GM10248 (cell line): ENCODE measurements around the gene CEBPB.

Experiments used
- CTCF ChIA-PET: fragments of 300-600 bp; sonication (Branson Sonifier 250); formaldehyde crosslinking; extraction: SDS; loops from one replicate; lab custom pipeline; 2021; ENCODE audit warnings: antibody characterized with exemption; lab: Yijun Ruan, JAX
- POLR2A ChIA-PET: fragments of 350-650 bp; sonication (Branson Sonifier 250); formaldehyde crosslinking; extraction: SDS; loops from one replicate; lab custom pipeline; 2020; ENCODE audit warnings: antibody characterized with exemption; lab: Yijun Ruan, JAX
- DNase-seq: peaks from one replicate; pipeline ENCODE4 v3.0.0; 2012; ENCODE audit errors: extremely low spot score
- TF ChIP-seq, protein P1 (sequence below): IDR thresholded peaks from 2 replicates; pipeline ENCODE4 v1.5.1; 2012; ENCODE audit warnings: mild to moderate bottlenecking, low read depth; ENCODE audit errors: extremely low read depth, missing control alignments, control extremely low read depth

Gene CEBPB

DNA sequence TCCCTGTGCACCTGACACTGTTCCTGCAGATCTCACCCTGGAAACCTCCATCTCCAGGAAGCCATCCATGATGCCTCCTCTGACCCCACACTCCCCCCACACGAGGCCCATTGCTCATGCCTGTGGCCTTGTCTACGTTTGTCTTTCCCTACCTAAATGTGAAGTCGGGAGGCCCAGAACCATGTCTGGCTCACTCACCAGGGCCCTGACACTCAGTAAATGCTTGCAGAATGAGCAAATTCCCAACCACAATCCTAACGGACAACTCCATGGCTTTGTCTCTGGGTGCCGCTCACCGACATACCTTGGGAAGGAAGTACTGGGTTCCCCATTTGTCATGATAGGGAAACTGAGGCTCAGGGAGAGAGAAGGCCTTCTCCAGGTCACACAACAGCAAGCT, 44.4 kb upstream of the CEBPB start:
- ChIA-PET CTCF (no interaction called here), POLR2A (no interaction called here)
- no peak for DNase-seq
- TF ChIP-seq, protein P1, sequence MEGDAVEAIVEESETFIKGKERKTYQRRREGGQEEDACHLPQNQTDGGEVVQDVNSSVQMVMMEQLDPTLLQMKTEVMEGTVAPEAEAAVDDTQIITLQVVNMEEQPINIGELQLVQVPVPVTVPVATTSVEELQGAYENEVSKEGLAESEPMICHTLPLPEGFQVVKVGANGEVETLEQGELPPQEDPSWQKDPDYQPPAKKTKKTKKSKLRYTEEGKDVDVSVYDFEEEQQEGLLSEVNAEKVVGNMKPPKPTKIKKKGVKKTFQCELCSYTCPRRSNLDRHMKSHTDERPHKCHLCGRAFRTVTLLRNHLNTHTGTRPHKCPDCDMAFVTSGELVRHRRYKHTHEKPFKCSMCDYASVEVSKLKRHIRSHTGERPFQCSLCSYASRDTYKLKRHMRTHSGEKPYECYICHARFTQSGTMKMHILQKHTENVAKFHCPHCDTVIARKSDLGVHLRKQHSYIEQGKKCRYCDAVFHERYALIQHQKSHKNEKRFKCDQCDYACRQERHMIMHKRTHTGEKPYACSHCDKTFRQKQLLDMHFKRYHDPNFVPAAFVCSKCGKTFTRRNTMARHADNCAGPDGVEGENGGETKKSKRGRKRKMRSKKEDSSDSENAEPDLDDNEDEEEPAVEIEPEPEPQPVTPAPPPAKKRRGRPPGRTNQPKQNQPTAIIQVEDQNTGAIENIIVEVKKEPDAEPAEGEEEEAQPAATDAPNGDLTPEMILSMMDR: no peak

DNA sequence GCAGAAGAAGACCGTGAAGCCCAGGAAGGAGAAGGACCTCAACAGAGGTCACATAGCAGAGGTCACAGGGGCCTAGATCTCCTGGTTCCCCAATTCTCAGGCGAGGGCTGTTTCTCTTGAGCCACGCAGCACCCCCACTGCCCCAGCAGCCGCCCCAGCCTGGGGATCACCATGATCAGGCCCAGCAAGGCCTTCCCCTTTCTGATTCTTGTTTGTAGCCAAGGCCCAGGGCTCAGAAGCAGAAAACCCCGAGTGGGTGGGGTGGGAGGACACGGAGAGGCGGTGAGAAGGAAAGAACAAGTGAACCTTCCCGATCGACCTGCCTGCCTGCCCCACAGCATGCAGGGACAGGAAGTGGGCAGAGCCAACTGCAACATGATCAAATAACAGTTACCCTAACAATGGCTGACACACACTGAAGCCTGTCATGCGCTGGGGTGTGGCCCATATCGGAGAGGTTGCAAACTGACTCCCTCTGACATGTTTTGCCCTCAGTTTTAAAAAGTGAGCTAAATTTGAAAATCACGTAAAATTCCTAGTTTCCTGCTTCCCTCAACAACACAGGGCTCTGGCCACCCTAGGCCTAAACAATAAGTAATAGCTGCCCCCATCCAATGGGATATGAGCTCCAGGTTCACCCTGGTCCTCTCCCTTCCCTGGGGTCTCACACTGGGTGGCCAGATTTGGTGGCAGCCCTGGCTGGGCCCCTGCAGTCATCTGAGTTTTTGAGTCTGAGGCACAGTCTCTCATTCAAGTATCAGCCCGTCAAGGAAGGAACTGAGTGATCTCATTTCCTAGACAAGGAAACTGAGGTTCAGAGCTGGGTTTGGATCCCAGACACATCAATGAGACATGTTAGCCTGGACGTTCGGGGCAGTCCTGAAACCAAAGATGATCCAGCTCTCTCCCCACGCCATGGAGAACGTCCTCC, 43.6 kb upstream of the CEBPB start:
- TF ChIP-seq, protein P1: no peak
- peak; percentile 76 for DNase-seq
- CTCF ChIA-PET: interaction anchor here (0.7 to 1.7 kb wide), 6 partner anchors 11 to 182 kb away, joined by 3 to 4 read pairs (median 3); no protein-coding TSS in a partner anchor
- POLR2A ChIA-PET: no interaction called here

DNA sequence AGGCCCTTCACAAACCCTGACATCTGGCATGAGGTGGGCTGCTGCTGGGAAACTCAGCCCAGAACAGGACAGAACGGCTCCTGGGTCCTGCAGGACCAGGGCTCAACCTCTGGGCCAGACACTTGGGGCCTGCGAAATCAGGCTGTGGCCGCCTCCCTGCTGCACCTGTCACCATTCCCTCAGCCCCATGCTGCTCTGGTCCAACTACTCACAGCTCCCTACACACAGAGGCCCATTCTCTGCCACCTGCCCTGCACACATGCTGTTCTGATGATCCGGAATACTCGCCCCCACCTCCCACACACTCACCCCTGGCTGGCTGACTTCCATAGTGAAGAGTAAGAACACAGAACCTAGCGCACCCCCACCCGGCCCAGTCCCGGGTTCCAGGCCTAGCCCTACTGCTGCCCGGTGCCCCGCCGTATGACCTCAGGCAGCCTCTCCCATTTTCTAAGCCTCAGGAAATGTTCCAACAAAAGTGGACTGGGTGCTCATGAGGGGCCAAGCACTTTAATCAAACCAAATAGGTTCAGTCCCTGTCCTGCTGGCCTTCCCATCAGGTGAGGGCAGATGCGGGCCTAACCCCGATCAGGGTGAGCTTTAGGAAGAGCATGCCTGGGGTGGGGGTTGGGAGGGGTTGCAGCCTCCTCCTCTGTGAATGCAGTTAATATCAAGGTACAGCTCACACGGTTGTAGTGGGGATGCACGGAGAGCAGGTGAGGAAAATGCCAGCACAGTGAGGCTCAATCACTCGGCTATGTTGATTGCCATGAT, 41.0 kb upstream of the CEBPB start:
- POLR2A ChIA-PET: no interaction called here
- CTCF ChIA-PET: interaction anchor here (1.0 to 1.9 kb wide), 5 partner anchors 10 to 314 kb away, joined by 3 to 7 read pairs (median 3); no protein-coding TSS in a partner anchor

DNA sequence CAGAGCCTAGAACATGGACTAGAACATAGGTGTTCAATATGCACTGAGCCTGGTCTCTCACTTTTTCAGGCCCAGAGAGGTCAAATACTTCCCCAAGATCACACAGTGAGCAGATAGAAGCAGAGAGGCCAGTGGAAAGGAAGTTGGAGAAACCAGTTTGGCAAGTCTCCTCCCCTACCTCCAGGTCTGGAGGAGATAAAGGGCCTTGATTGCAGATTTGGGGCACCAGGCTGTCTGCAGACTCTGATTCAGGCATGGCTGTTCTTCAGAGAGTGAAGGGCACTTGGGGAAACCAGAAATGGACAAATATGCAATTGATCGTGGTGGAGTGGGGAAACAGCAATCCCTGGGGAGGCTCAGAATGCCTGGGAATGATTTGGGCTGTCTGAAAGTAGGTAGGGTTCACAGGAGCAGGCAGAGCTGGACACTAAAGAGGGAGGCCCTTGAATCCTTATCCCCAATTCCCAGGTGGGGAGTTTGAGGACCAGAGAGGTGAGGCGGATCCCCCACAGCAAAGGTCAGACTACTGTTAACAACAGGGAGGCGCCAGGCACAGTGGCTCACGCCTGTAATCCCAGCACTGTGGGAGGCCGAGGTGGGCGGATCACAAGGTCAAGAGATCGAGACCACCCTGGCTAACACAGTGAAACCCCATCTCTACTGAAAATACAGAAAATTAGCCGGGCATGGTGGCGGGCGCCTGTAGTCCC, 39.4 kb upstream of the CEBPB start:
- ChIA-PET POLR2A (no interaction called here), CTCF (interaction anchor here (1.0 to 4.2 kb wide), 6 partner anchors 17 to 313 kb away, joined by 3 to 15 read pairs (median 6); no protein-coding TSS in a partner anchor)
- TF ChIP-seq, protein P1: no peak
- DNase-seq: no peak

More for the DNA sequence above, 41.0 kb upstream of the CEBPB start:
- DNase-seq: no peak
- TF ChIP-seq, protein P1: no peak

DNA sequence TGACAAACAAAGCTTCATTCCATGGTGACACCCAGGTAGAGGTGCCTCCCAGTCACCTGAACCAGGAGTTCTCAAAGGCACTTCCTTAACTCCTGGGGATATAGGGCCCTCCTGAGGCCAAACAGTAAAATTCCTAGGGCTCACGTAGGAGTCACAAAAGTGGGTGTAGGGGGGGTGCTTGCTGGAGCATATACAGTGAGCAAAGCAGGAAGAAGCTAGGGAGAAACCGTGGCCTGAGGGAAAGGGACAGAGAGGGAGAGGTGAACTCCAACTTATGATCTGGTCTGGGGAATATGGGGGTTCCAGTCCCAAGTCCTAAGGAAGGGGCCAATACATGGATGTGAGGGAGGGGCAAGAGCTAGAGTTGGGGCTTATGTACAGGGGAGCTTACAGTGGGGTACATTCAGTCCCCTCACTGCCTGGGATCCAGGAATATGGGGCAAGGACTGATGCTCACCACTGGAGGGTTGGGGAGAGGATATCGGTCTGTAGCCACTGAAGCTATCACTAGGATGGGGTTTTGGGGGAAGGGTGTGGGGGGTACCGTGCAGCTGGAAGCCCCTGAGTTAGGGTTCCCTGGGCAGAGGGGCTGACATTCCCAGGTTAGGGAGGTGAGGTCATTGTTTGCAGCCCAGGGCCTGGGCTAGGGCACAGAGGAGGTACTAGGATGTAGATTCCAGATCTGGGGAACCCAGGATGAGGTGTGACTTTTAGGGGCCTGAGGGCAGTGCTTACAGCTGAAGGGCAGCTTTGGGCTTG, 38.1 kb upstream of the CEBPB start:
- ChIA-PET POLR2A (interaction anchor here (0.6 to 1.3 kb wide), 3 partner anchors 29 to 185 kb away, joined by 3 to 4 read pairs (median 4); no protein-coding TSS in a partner anchor), CTCF (interaction anchor here (0.9 to 4.2 kb wide), 14 partner anchors 8 to 311 kb away, joined by 3 to 24 read pairs (median 8); no protein-coding TSS in a partner anchor)
- DNase-seq: no peak
- TF ChIP-seq, protein P1: no peak
